WI38 (cell line): ENCODE results near the gene KLHDC7B.

Experiments
- H3K4me3 ChIP-seq: 2 replicates; pipeline ENCODE4 v1.5.1; 2011; ENCODE audit warnings: low read depth, mild to moderate bottlenecking, control low read depth, low read length
- TF ChIP-seq, protein P1 (sequence below): IDR thresholded peaks from 2 replicates; pipeline ENCODE4 v1.5.1; 2012; ENCODE audit warnings: low read depth, mild to moderate bottlenecking, control low read depth, low read length

KLHDC7B gene

GRCh38 chr22:50503475-50504145 lies 42.1 kb upstream of the KLHDC7B start:
- TF ChIP-seq, protein P1, sequence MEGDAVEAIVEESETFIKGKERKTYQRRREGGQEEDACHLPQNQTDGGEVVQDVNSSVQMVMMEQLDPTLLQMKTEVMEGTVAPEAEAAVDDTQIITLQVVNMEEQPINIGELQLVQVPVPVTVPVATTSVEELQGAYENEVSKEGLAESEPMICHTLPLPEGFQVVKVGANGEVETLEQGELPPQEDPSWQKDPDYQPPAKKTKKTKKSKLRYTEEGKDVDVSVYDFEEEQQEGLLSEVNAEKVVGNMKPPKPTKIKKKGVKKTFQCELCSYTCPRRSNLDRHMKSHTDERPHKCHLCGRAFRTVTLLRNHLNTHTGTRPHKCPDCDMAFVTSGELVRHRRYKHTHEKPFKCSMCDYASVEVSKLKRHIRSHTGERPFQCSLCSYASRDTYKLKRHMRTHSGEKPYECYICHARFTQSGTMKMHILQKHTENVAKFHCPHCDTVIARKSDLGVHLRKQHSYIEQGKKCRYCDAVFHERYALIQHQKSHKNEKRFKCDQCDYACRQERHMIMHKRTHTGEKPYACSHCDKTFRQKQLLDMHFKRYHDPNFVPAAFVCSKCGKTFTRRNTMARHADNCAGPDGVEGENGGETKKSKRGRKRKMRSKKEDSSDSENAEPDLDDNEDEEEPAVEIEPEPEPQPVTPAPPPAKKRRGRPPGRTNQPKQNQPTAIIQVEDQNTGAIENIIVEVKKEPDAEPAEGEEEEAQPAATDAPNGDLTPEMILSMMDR = no peak
- no peak overlapping the region for H3K4me3 ChIP-seq

GRCh38 chr22:50504369-50505211 lies 41.1 kb upstream of the KLHDC7B start:
- TF ChIP-seq, protein P1 = no peak
- no peak overlapping the region for H3K4me3 ChIP-seq

GRCh38 chr22:50505276-50505775 lies 40.4 kb upstream of the KLHDC7B start:
- no peak overlapping the region for H3K4me3 ChIP-seq
- TF ChIP-seq, protein P1 = no peak

GRCh38 chr22:50505776-50506610 lies 39.7 kb upstream of the KLHDC7B start:
- TF ChIP-seq, protein P1 = no peak
- H3K4me3 ChIP-seq = peak overlapping the region; percentile 98

DNA sequence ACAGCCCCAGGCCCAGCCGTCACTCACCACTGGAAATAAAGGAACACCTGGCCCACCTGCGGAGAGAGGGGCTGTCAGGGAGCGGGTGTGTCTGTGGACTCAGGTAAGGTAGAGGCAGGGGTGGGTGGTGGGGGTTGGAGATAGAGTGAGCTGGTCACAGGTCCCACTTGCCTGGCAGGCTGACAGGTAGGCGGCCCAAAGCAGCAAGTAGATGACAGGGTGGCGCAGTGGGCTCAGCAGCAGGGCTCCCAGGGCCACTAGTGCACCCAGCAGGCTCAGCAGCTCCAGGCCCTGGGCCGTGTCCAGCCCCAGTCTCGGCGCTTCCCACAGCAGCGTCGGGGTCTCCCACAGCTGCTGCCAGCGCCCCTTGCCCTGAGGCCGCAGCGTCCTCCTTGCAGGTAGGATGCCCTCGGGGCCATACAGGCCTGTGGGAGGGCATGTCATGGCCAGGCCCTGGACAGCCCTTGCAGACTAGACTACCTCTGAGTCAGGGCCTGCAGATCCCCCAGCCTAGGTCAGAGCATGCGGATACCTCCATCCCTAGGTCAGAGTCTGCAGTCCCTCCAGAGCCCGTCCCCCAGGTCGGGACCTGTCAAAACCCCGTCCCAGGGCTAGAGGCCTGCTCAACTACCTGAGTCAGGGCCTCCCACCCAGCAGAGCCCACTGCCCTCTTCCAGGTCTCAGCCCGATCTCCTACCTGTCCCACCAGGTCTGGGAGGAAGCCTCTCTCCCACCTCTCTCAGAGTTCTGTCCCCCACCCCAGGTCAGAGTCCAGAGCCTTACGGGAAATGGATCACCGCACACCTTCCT lies 38.9 kb upstream of the KLHDC7B start:
- TF ChIP-seq, protein P1 = no peak
- peak overlapping the region; percentile 98 for H3K4me3 ChIP-seq

- H3K4me3 ChIP-seq = peak within 1 kb of the TSS; percentile 98
- TF ChIP-seq, protein P1 = no peak
Measured at GRCh38 chr22:50507421-50507990, 38.2 kb upstream of the KLHDC7B start, which contains the start of gene LMF2. Gene LMF2 (minus strand): TSS chr22:50507702. CDS start chr22:50507675, 27 bp downstream.
